Naive thymus-derived CD4-positive, alpha-beta T cell (primary cell): ENCODE measurements around the gene FBXW7. TPM values are rescaled to one million over a fixed set of nuclear protein-coding genes. Genes with fewer than 3 reads are reported as not detected.
A peak's percentile ranks its signal among the peaks of the same experiment; 100 is the strongest.

Experiments used
- ATAC-seq: fragments of 150-1000 bp; cut with Tn5 transposase; 2 replicates; pipeline ENCODE4 v1.10.0; 2021; ENCODE audit warnings: mild to moderate bottlenecking, moderate library complexity
- CTCF ChIA-PET: fragments of 350-600 bp; sonication (Branson Sonifier 250); formaldehyde crosslinking; loops from one replicate; lab custom pipeline; 2021; ENCODE audit warnings: antibody characterized with exemption; lab: Charles Lee
- POLR2A ChIA-PET: fragments of 350-600 bp; sonication (Branson Sonifier 250); formaldehyde crosslinking; loops from one replicate; lab custom pipeline; 2021; ENCODE audit warnings: antibody characterized with exemption, inconsistent platforms; lab: Charles Lee
- DNase-seq, 9 donors: peaks; one replicate each; pipeline versions ENCODE4 v3.0.0 to v3.0.0-alpha.2; 2020 to 2022; ENCODE audit warnings: mixed read lengths in 1 of 9
- H3K27ac ChIP-seq: one replicate; pipeline ENCODE4 v1.7.0; 2013; ENCODE audit warnings: mild to moderate bottlenecking, low read depth, low read length, moderate library complexity
- H3K27me3 ChIP-seq, 2 donors: one replicate each; pipeline ENCODE4 v1.7.0; 2013; ENCODE audit warnings: low read length in 2 of 2, mild to moderate bottlenecking in 2 of 2, moderate library complexity in 2 of 2; ENCODE audit not compliant: control insufficient read depth in 2 of 2, insufficient read depth in 2 of 2
- H3K36me3 ChIP-seq, 3 experiments: 1 replicate in 2 of 3; 2 replicates in 1 of 3; pipeline ENCODE4 v1.7.0; 2013; ENCODE audit warnings: low read length in 3 of 3, mild to moderate bottlenecking in 3 of 3, moderate library complexity in 1 of 3; ENCODE audit not compliant: insufficient read depth in 3 of 3, control insufficient read depth in 2 of 3
- H3K4me1 ChIP-seq, 2 donors: one replicate each; pipeline ENCODE4 v1.7.0; 2013; ENCODE audit warnings: low read length in 2 of 2, mild to moderate bottlenecking in 2 of 2, moderate library complexity in 1 of 2; ENCODE audit not compliant: control insufficient read depth in 2 of 2, insufficient read depth in 2 of 2
- H3K4me3 ChIP-seq: 2 replicates; pipeline ENCODE4 v1.7.0; 2013; ENCODE audit warnings: mild to moderate bottlenecking, low read length
- H3K9me3 ChIP-seq, 3 experiments: 1 replicate in 2 of 3; 2 replicates in 1 of 3; pipeline ENCODE4 v1.7.0; 2013; ENCODE audit warnings: low read length in 3 of 3; ENCODE audit not compliant: control insufficient read depth in 2 of 3
- H3K27ac Mint-ChIP-seq, 9 donors: one replicate each; pipeline ENCODE4 v1.8.0; 2020 to 2022; ENCODE audit warnings: mixed read lengths in 9 of 9, mild to moderate bottlenecking in 8 of 9, moderate library complexity in 5 of 9, inconsistent platforms in 2 of 9
- H3K27me3 Mint-ChIP-seq, 5 donors: one replicate each; pipeline ENCODE4 v1.8.0; 2021 to 2022; ENCODE audit warnings: mixed read lengths in 5 of 5, mild to moderate bottlenecking in 1 of 5
- H3K36me3 Mint-ChIP-seq, 5 donors: one replicate each; pipeline ENCODE4 v1.8.0; 2020 to 2022; ENCODE audit warnings: mixed read lengths in 5 of 5, mild to moderate bottlenecking in 3 of 5, inconsistent platforms in 1 of 5
- H3K4me1 Mint-ChIP-seq, 7 donors: one replicate each; pipeline ENCODE4 v1.8.0; 2020 to 2022; ENCODE audit warnings: mixed read lengths in 7 of 7, mild to moderate bottlenecking in 3 of 7, inconsistent platforms in 1 of 7
- H3K4me3 Mint-ChIP-seq, 10 donors: one replicate each; pipeline ENCODE4 v1.8.0; 2020 to 2022; ENCODE audit warnings: mild to moderate bottlenecking in 10 of 10, mixed read lengths in 10 of 10, moderate library complexity in 6 of 10, inconsistent platforms in 2 of 10
- H3K9me3 Mint-ChIP-seq, 11 donors: one replicate each; pipeline ENCODE4 v1.8.0; 2020 to 2022; ENCODE audit warnings: mixed read lengths in 11 of 11, mild to moderate bottlenecking in 4 of 11, inconsistent platforms in 1 of 11, moderate library complexity in 1 of 11
- intact Hi-C, 2 donors: fragments of 100-400 bp; cut with micrococcal nuclease; formaldehyde crosslinking; loops; one replicate each; pipeline ENCODE4 v1.15.1; 2023
- polyA plus RNA-seq, 2 donors: library from polyadenylated mRNA; unstranded; fragments of 300-500 nt; fragmentation: Illumina TruSeq; gene quantifications; one replicate each; pipeline ENCODE4 v1.2.3, GENCODE V29; 2021
- total RNA-seq, 6 experiments: library from RNA in 5 of 6; stranded (reverse) in 5 of 6; gene quantifications; 1 replicate in 5 of 6; 2 replicates in 1 of 6; pipeline ENCODE4 v1.2.3 and lab custom pipeline; 2021 to 2026

Gene FBXW7
- total and polyA plus RNA-seq, 7 experiments from 2014 or later, result 40.4 to 139 (median 114) TPM

DNA sequence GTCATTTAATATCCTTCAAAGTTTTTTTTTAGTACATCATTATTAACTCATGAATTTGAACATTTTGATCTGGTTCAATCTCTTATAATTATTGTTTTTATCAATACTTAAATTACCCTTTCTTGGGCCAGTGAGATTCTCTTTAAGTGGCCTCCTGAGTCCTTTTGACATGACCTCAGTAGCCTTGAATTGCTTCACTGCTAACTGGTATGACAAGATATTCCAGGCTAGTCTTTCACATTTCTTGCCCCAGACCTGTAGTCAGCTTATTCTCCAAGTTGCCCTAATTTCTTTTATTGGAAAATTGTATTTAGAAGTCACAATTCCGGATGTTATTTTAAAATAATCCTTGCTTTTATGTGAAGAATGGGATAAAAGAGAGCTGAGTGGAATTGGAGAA is 35.4 kb upstream of the FBXW7 start:
- POLR2A ChIA-PET, result no interaction called here
- DNase-seq (no peak), ATAC-seq (no peak)
- Histone ChIP-seq H3K36me3 (no peaks in the 10 kb centered on the region), H3K27me3 (no peaks in the 10 kb centered on the region), H3K9me3 (no peaks in the 10 kb centered on the region), H3K4me3 (no peak overlapping the region), H3K4me1 (no peaks in the 10 kb centered on the region), H3K27ac (no peak overlapping the region)
- peaks cover 0 to 32% (median 0%) of the 10 kb centered on the region in 5 donors for H3K27me3 Mint-ChIP-seq
- H3K27ac Mint-ChIP-seq, result no peak overlapping the region
- H3K4me1 Mint-ChIP-seq, result peaks cover 0 to 4% (median 0%) of the 10 kb centered on the region in 7 donors
- H3K36me3 Mint-ChIP-seq, result peaks cover 0 to 3% (median 0%) of the 10 kb centered on the region in 5 donors
- CTCF ChIA-PET, result no interaction called here
- intact Hi-C loops, result loop anchor here in 1 of 2 donors (5.0 kb wide), 1 partner anchor 34 kb away; the partner anchor contains the start of gene FBXW7
- peaks cover 0 to 5% (median 0%) of the 10 kb centered on the region in 11 donors for H3K9me3 Mint-ChIP-seq
- H3K4me3 Mint-ChIP-seq, result no peak overlapping the region

- Mint-ChIP-seq H3K27me3 (no peaks in the 10 kb centered on the region), H3K4me3 (no peak overlapping the region), H3K27ac (no peak overlapping the region), H3K9me3 (peaks cover 0 to 4% (median 0%) of the 10 kb centered on the region in 11 donors), H3K36me3 (peaks cover 0 to 1% (median 0%) of the 10 kb centered on the region in 5 donors), H3K4me1 (peaks cover 0 to 11% (median 0%) of the 10 kb centered on the region in 7 donors)
- H3K27ac ChIP-seq, result no peak overlapping the region
- no peak overlapping the region for H3K4me3 ChIP-seq
- DNase-seq, result no peak
- ATAC-seq, result no peak
- H3K4me1 ChIP-seq, result no peaks in the 10 kb centered on the region
- H3K27me3 ChIP-seq, result no peaks in the 10 kb centered on the region
- no peaks in the 10 kb centered on the region for H3K9me3 ChIP-seq
- CTCF ChIA-PET, result interaction anchor here (0.6 kb wide), 1 partner anchor 78 kb away, joined by 3 read pairs; no protein-coding TSS in a partner anchor
- H3K36me3 ChIP-seq, result no peaks in the 10 kb centered on the region
- intact Hi-C loops, result no loop called here
- POLR2A ChIA-PET, result interaction anchor here (0.6 kb wide), 1 partner anchor 11 kb away, joined by 3 read pairs; no protein-coding TSS in a partner anchor
These were observed 29.4 kb upstream of the FBXW7 start for GRCh38 chr4:152565333-152565732.

- H3K9me3 ChIP-seq, result no peaks in the 10 kb centered on the region
- intact Hi-C loops, result no loop called here
- no peaks in the 10 kb centered on the region for H3K36me3 ChIP-seq
- CTCF ChIA-PET, result no interaction called here
- POLR2A ChIA-PET, result no interaction called here
- DNase-seq (no peak), ATAC-seq (no peak)
- no peaks in the 10 kb centered on the region for H3K4me1 ChIP-seq
- H3K27me3 Mint-ChIP-seq, result no peaks in the 10 kb centered on the region
- no peaks in the 10 kb centered on the region for H3K9me3 Mint-ChIP-seq
- H3K27me3 ChIP-seq, result no peaks in the 10 kb centered on the region
- H3K36me3 Mint-ChIP-seq, result no peaks in the 10 kb centered on the region
- no peak overlapping the region for H3K27ac Mint-ChIP-seq
- H3K4me3 ChIP-seq, result no peak overlapping the region
- H3K27ac ChIP-seq, result no peak overlapping the region
- peaks cover 0 to 11% (median 0%) of the 10 kb centered on the region in 7 donors for H3K4me1 Mint-ChIP-seq
- no peak overlapping the region for H3K4me3 Mint-ChIP-seq
These were observed 28.4 kb upstream of the FBXW7 start for GRCh38 chr4:152564336-152564735.

- no peaks in the 10 kb centered on the region for H3K4me1 ChIP-seq
- no peak overlapping the region for H3K27ac ChIP-seq
- Mint-ChIP-seq H3K27me3 (no peaks in the 10 kb centered on the region), H3K27ac (peak overlapping the region in 1 of 9 donors; percentile 46), H3K36me3 (no peaks in the 10 kb centered on the region), H3K4me1 (peaks cover 0 to 16% (median 0%) of the 10 kb centered on the region in 7 donors), H3K4me3 (no peak overlapping the region), H3K9me3 (no peaks in the 10 kb centered on the region)
- POLR2A ChIA-PET, result no interaction called here
- no peaks in the 10 kb centered on the region for H3K36me3 ChIP-seq
- no peak for DNase-seq
- no peaks in the 10 kb centered on the region for H3K27me3 ChIP-seq
- CTCF ChIA-PET, result no interaction called here
- H3K9me3 ChIP-seq, result no peaks in the 10 kb centered on the region
- intact Hi-C loops, result no loop called here
- peak; percentile 34 for ATAC-seq
- H3K4me3 ChIP-seq, result no peak overlapping the region
These were observed 27.3 kb upstream of the FBXW7 start for GRCh38 chr4:152563209-152563608.

- ChIA-PET POLR2A (no interaction called here), CTCF (no interaction called here)
- Mint-ChIP-seq H3K4me3 (no peak overlapping the region), H3K9me3 (peaks cover 0 to 3% (median 0%) of the 10 kb centered on the region in 11 donors), H3K27me3 (no peaks in the 10 kb centered on the region), H3K27ac (no peak overlapping the region), H3K36me3 (peaks cover 0 to 8% (median 0%) of the 10 kb centered on the region in 5 donors), H3K4me1 (peaks cover 7 to 35% (median 21%) of the 10 kb centered on the region in 7 donors)
- Histone ChIP-seq H3K4me1 (peaks cover 3 to 5% of the 10 kb centered on the region in 2 donors), H3K27me3 (no peaks in the 10 kb centered on the region), H3K36me3 (no peaks in the 10 kb centered on the region), H3K9me3 (no peaks in the 10 kb centered on the region), H3K4me3 (no peak overlapping the region), H3K27ac (no peak overlapping the region)
- intact Hi-C loops, result loop anchor here in 1 of 2 donors (5.0 kb wide), 1 partner anchor 37 kb away; no protein-coding TSS in a partner anchor
- DNase-seq (no peak), ATAC-seq (no peak)
These were observed 23.7 kb upstream of the FBXW7 start for GRCh38 chr4:152559641-152560040.

GRCh38 chr4:152558396-152558795 is 22.5 kb upstream of the FBXW7 start:
- no peak overlapping the region for H3K27ac ChIP-seq
- H3K27me3 Mint-ChIP-seq, result no peaks in the 10 kb centered on the region
- peak overlapping the region in 4 of 9 donors; percentile 5 to 87 (median 32) for H3K27ac Mint-ChIP-seq
- H3K4me3 Mint-ChIP-seq, result no peak overlapping the region
- H3K4me1 Mint-ChIP-seq, result peaks cover 17 to 45% (median 32%) of the 10 kb centered on the region in 7 donors
- ChIA-PET CTCF (no interaction called here), POLR2A (interaction anchor here (1.0 kb wide), 1 partner anchor 21 kb away, joined by 3 read pairs; no protein-coding TSS in a partner anchor)
- DNase-seq, result no peak
- no peaks in the 10 kb centered on the region for H3K9me3 ChIP-seq
- H3K9me3 Mint-ChIP-seq, result peaks cover 0 to 3% (median 0%) of the 10 kb centered on the region in 11 donors
- H3K27me3 ChIP-seq, result no peaks in the 10 kb centered on the region
- H3K4me3 ChIP-seq, result no peak overlapping the region
- peaks cover 0 to 11% (median 0%) of the 10 kb centered on the region in 5 donors for H3K36me3 Mint-ChIP-seq
- no peak for ATAC-seq
- peaks cover 15 to 17% of the 10 kb centered on the region in 2 donors for H3K4me1 ChIP-seq
- intact Hi-C loops, result loop anchor here in 1 of 2 donors (5.0 kb wide), 1 partner anchor 36 kb away; no protein-coding TSS in a partner anchor
- H3K36me3 ChIP-seq, result no peaks in the 10 kb centered on the region
